Hepatic stellate cell (primary cell): ENCODE data around the gene SLITRK5.

Source experiments
- DNase-seq: peaks from one replicate; pipeline ENCODE4 v3.0.0; 2011; ENCODE audit warnings: low spot score

Gene SLITRK5

DNA sequence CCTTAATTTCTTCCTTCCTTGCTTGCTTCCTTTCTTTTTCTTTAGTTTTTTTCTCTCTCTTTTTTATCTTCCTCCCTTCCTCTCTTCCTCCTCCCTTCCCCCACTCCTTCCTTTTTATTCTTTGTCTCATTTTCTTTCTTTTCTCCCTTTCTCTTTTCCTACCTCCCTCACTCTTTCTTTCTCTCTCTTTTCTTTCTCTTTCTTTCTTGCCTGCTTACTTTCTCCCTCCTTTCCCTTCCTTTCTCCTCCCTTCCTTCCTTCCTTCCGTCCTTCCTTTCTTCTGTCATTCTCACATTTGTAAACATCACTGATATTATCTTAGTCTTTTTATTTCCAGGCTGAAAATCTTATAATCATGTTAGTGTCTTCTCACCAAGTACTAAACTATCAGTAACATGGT lies 38.8 kb downstream of the SLITRK5 start:
- DNase-seq = no peak

- no peak for DNase-seq
These were observed 40.8 kb downstream of the SLITRK5 start for GRCh38 chr13:87712012-87712411.
